Measurements from ENCODE around the gene FAM161A. TPM values are rescaled to one million over a fixed set of nuclear protein-coding genes. Genes with fewer than 3 reads are reported as not detected.
"Not testable (repeated sequence)": the region's sequence is repeated elsewhere in the genome, so short reads cannot be mapped to it uniquely, and the experiment has no call there.

The FAM161A gene
- total and polyA plus RNA-seq, 12 donors, result 0.67 to 2.5 (median 1.5) TPM

DNA sequence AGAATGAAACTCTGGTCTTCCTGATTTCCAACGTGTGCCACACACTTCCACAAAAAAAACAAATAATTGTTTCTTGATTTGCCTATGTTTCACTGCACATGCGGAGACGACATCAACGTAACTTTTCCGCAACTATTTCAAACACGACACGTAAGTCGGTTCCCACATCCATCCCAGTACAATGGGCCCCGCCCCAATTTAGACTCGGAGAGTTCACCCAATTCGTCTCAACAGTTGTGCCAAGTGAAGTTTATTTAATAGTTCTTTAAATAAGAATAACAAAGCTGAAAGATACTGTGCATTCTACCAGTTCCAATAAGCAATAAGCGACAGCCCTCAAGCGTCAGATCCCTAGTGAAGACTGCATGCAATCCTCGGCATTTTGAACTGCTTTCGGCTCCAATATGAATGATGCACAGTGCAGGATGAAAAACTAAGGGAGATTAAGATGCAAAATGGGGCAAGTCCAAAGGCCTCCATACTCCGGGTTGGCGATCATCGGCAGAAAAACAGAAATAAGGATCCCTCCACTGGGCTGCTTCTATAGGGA lies 33.9 kb upstream of the FAM161A start:
- WGBS, 2 donors, result 0% methylated on average over 18 of the region's 18 CpGs
- Histone ChIP-seq H3K9me3 (no peaks in the 10 kb centered on the region), H3K4me3 (peak overlapping the region; percentile 63 to 90 (median 78)), H3K27ac (peak overlapping the region; percentile 89 to 99 (median 96)), H3K4me1 (peaks cover 3 to 31% (median 19%) of the 10 kb centered on the region in 9 donors), H3K36me3 (peaks cover 0 to 34% (median 12%) of the 10 kb centered on the region in 9 donors), H3K27me3 (no peaks in the 10 kb centered on the region)
- TF ChIP-seq, protein P1, sequence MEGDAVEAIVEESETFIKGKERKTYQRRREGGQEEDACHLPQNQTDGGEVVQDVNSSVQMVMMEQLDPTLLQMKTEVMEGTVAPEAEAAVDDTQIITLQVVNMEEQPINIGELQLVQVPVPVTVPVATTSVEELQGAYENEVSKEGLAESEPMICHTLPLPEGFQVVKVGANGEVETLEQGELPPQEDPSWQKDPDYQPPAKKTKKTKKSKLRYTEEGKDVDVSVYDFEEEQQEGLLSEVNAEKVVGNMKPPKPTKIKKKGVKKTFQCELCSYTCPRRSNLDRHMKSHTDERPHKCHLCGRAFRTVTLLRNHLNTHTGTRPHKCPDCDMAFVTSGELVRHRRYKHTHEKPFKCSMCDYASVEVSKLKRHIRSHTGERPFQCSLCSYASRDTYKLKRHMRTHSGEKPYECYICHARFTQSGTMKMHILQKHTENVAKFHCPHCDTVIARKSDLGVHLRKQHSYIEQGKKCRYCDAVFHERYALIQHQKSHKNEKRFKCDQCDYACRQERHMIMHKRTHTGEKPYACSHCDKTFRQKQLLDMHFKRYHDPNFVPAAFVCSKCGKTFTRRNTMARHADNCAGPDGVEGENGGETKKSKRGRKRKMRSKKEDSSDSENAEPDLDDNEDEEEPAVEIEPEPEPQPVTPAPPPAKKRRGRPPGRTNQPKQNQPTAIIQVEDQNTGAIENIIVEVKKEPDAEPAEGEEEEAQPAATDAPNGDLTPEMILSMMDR (IDR thresholded peaks at IDR 0.05), result no peak
- no peak for DNase-seq
- ATAC-seq, result peak in 4 of 8 donors; percentile 0 to 23 (median 6)
- intact Hi-C loops (cut with DNase I), result loop anchor here in 1 of 10 donors (1.0 kb wide), 1 partner anchor 351 kb away; no protein-coding TSS in a partner anchor

DNA sequence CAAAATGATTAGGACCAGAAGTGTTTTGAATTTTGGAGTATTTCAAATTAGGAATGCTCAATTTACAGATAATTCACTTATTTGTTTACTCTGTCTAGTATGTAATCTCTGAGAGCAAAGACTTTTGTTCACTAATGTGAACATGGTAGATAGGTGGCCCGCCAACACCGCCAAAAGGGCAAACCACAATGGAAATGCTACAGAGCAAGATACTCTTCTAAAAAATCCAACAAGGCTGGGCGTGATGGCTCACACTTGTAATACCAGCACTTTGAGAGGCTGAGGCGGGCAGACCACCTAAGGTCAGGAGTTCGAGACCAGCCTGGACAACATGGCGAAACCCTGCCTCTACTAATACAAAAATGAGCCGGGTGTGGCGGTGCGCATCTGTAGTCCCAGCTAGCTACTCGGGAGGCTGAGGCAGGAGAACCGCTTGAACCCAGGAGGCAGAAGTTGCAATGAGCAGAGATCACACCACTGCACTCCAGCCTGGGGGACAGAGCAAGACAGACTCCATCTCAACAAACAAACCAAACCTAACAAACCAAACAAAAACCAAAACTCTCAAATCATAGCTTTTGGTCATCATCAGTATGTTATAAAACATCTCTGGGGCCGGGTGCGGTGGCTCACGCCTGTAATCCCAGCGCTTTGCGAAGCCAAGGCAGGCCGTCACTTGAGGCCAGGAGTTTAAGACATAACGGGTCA lies 32.2 kb upstream of the FAM161A start:
- intact Hi-C loops (cut with DNase I), result no loop called here
- DNase-seq, result no peak
- Histone ChIP-seq H3K9me3 (no peaks in the 10 kb centered on the region), H3K27me3 (no peaks in the 10 kb centered on the region), H3K27ac (no peak overlapping the region), H3K4me1 (peaks cover 3 to 31% (median 19%) of the 10 kb centered on the region in 9 donors), H3K36me3 (peaks cover 0 to 51% (median 29%) of the 10 kb centered on the region in 9 donors), H3K4me3 (no peak overlapping the region)
- 90% methylated on average over 18 of the region's 18 CpGs for WGBS, 2 donors
- TF ChIP-seq, protein P1 (IDR thresholded peaks at IDR 0.05), result no peak
- ATAC-seq, result no peak

DNA sequence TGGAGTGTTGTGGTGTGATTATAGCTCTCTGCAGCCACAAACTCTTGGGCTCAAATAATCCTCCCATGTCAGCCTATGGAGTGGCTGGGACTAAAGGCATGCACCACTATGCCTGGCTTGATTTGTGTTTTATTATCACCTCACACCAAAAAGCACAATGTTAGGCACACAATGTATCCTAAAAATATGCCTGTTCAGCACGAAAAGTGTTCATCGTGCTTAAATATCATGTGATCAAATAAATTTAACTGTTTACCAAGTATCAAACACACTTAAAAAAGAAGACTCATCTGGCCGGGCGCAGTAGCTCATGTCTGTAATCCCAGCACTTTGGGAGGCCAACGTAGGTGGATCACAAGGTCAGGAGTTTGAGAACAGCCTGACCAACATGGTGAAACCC lies 29.0 kb upstream of the FAM161A start:
- H3K27ac ChIP-seq, result no peak overlapping the region
- intact Hi-C loops (cut with DNase I), result no loop called here
- no peak for ATAC-seq
- H3K9me3 ChIP-seq, result no peaks in the 10 kb centered on the region
- 92% methylated on average over 5 of the region's 5 CpGs for WGBS, 2 donors
- no peak for DNase-seq
- H3K27me3 ChIP-seq, result no peaks in the 10 kb centered on the region
- no peak overlapping the region for H3K4me3 ChIP-seq
- H3K4me1 ChIP-seq, result peaks cover 3 to 24% (median 17%) of the 10 kb centered on the region in 9 donors
- H3K36me3 ChIP-seq, result peaks cover 0 to 83% (median 61%) of the 10 kb centered on the region in 9 donors
- TF ChIP-seq, protein P1 (IDR thresholded peaks at IDR 0.05), result no peak

DNA sequence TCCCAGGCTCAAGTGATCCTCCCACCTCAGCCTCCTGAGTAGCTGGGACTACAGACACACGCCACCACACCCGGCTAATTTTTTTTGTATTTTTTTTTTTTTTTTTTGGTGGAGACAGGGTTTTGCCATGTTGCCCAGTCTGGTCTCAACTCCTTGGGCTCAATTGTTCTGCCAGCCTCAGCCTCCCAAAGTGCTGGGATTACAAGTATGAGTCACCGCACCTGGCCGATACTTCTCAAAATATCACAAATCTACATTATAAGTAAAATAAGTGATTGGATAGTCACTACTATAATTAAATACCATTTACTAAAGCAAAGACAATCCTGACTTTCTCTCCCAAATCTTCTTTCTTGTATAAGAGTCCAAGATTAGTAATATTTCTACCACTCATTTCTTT lies 25.5 kb upstream of the FAM161A start:
- H3K27ac ChIP-seq, H3K27me3 ChIP-seq, H3K9me3 ChIP-seq, DNase-seq, H3K4me3 ChIP-seq, ATAC-seq, H3K4me1 ChIP-seq: not testable (repeated sequence)
- intact Hi-C loops (cut with DNase I), result loop anchor here in 1 of 10 donors (10.0 kb wide), 1 partner anchor 395 kb away; no protein-coding TSS in a partner anchor
- WGBS, 2 donors, result 98 to 99% methylated on average over 4 of the region's 4 CpGs
- H3K36me3 ChIP-seq, result peaks cover 0 to 100% (median 83%) of the 10 kb centered on the region in 9 donors

All from heart right ventricle (tissue), 16 donors.